Mesothelial cell of epicardium (in vitro differentiated cells): ENCODE data around the gene EAPP. TPM values are rescaled to one million over a fixed set of nuclear protein-coding genes. Genes with fewer than 3 reads are reported as not detected.
"Not testable (repeated sequence)": the region's sequence is repeated elsewhere in the genome, so short reads cannot be mapped to it uniquely, and the experiment has no call there.

Experiments used
- DNase-seq, 2 experiments: peaks; one replicate each; pipeline ENCODE4 v3.0.0; 2021; ENCODE audit warnings: low spot score in 2 of 2; ENCODE audit not compliant: unreplicated experiment in 2 of 2
- H3K27ac Mint-ChIP-seq: 2 replicates; pipeline ENCODE4 v1.8.0; 2021; ENCODE audit warnings: mixed read lengths
- H3K27me3 Mint-ChIP-seq: 2 replicates; pipeline ENCODE4 v1.8.0; 2021; ENCODE audit warnings: low read depth, mixed read lengths
- H3K36me3 Mint-ChIP-seq: 2 replicates; pipeline ENCODE4 v1.8.0; 2021; ENCODE audit warnings: mixed read lengths
- H3K4me1 Mint-ChIP-seq: 2 replicates; pipeline ENCODE4 v1.8.0; 2021; ENCODE audit warnings: mixed read lengths
- H3K4me3 Mint-ChIP-seq: 2 replicates; pipeline ENCODE4 v1.8.0; 2021; ENCODE audit warnings: mild to moderate bottlenecking, moderate library complexity, mixed read lengths
- H3K9me3 Mint-ChIP-seq: 2 replicates; pipeline ENCODE4 v1.8.0; 2021; ENCODE audit warnings: mixed read lengths
- CTCF ChIP-seq: fragments of 200-600 bp; sonication (generic); IDR thresholded peaks from one replicate; pipeline ENCODE4 v1.5.0; 2021; ENCODE audit warnings: antibody characterized with exemption; ENCODE audit not compliant: unreplicated experiment
- total RNA-seq: library from RNA; stranded (reverse); gene quantifications from 3 replicates; pipeline ENCODE4 v1.2.1, GENCODE V29; 2021

Gene EAPP
- total RNA-seq, 1 donor from 2014 or later: 41.4 TPM

GRCh38 chr14:34569750-34570149 lies 30.2 kb upstream of the EAPP start:
- Mint-ChIP-seq H3K9me3 (no peaks in the 10 kb centered on the region), H3K27me3 (no peaks in the 10 kb centered on the region), H3K36me3 (peaks cover 38% of the 10 kb centered on the region), H3K4me3 (no peak overlapping the region), H3K4me1 (no peaks in the 10 kb centered on the region), H3K27ac (no peak overlapping the region)
- no peak for TF ChIP-seq CTCF
- DNase-seq: no peak

- Mint-ChIP-seq H3K27ac (no peak overlapping the region), H3K9me3 (no peaks in the 10 kb centered on the region), H3K27me3 (no peaks in the 10 kb centered on the region), H3K36me3 (peaks cover 38% of the 10 kb centered on the region), H3K4me1 (no peaks in the 10 kb centered on the region), H3K4me3 (no peak overlapping the region)
- no peak for TF ChIP-seq CTCF
- no peak for DNase-seq
Measured at GRCh38 chr14:34568803-34569202, 29.3 kb upstream of the EAPP start.

- Mint-ChIP-seq H3K4me3 (no peak overlapping the region), H3K27ac (no peak overlapping the region), H3K36me3 (peaks cover 11% of the 10 kb centered on the region), H3K9me3 (no peaks in the 10 kb centered on the region), H3K27me3 (no peaks in the 10 kb centered on the region), H3K4me1 (no peaks in the 10 kb centered on the region)
- TF ChIP-seq CTCF: no peak
- DNase-seq: no peak
Measured at GRCh38 chr14:34562776-34563150, 23.3 kb upstream of the EAPP start.

GRCh38 chr14:34562037-34562775 lies 22.7 kb upstream of the EAPP start:
- H3K27me3 Mint-ChIP-seq, DNase-seq, H3K4me3 Mint-ChIP-seq, H3K9me3 Mint-ChIP-seq, H3K27ac Mint-ChIP-seq, H3K36me3 Mint-ChIP-seq, H3K4me1 Mint-ChIP-seq: not testable (repeated sequence)

- not testable (repeated sequence) for DNase-seq, H3K27me3 Mint-ChIP-seq, H3K27ac Mint-ChIP-seq, H3K36me3 Mint-ChIP-seq, H3K4me3 Mint-ChIP-seq, H3K9me3 Mint-ChIP-seq
- H3K4me1 Mint-ChIP-seq: peaks cover 10% of the 10 kb centered on the region
Measured at GRCh38 chr14:34556498-34556829, 17.0 kb upstream of the EAPP start.

- H3K27ac Mint-ChIP-seq, DNase-seq, H3K4me3 Mint-ChIP-seq, H3K9me3 Mint-ChIP-seq, H3K36me3 Mint-ChIP-seq, H3K27me3 Mint-ChIP-seq: not testable (repeated sequence)
- H3K4me1 Mint-ChIP-seq: peaks cover 10% of the 10 kb centered on the region
Measured at GRCh38 chr14:34555583-34556497, 16.3 kb upstream of the EAPP start.

GRCh38 chr14:34554540-34555250 lies 15.2 kb upstream of the EAPP start:
- H3K4me3 Mint-ChIP-seq: peak overlapping the region; percentile 22
- no peaks in the 10 kb centered on the region for H3K9me3 Mint-ChIP-seq
- H3K27ac Mint-ChIP-seq: peak overlapping the region; percentile 66
- H3K36me3 Mint-ChIP-seq: no peaks in the 10 kb centered on the region
- no peak for DNase-seq
- no peaks in the 10 kb centered on the region for H3K27me3 Mint-ChIP-seq
- H3K4me1 Mint-ChIP-seq: peaks cover 10% of the 10 kb centered on the region
- no peak for TF ChIP-seq CTCF

- H3K36me3 Mint-ChIP-seq, H3K27ac Mint-ChIP-seq, H3K4me1 Mint-ChIP-seq, H3K4me3 Mint-ChIP-seq, H3K27me3 Mint-ChIP-seq, H3K9me3 Mint-ChIP-seq, DNase-seq: not testable (repeated sequence)
Measured at GRCh38 chr14:34549276-34549966, 9.9 kb upstream of the EAPP start.
